HepG2 (cell line): Measurements from ENCODE around the gene LHFPL2. TPM values are rescaled to one million over a fixed set of nuclear protein-coding genes. Genes with fewer than 3 reads are reported as not detected.

ENCODE experiments used
- ATAC-seq: fragments of 200-7000 bp; cut with Tn5 transposase; 3 replicates; pipeline ENCODE4 v1.9.1; 2020; ENCODE audit warnings: mild to moderate bottlenecking, moderate library complexity
- BruUV-seq: library from RNA; stranded (reverse); fragments of 400-500 nt; replicated peaks from 2 replicates; lab custom pipeline; 2021; lab: Mats Ljungman, UMichigan
- CTCF ChIA-PET: fragments of 300-600 bp; formaldehyde crosslinking; extraction: SDS; loops from one replicate; lab custom pipeline; 2021; ENCODE audit warnings: low total read pairs, inconsistent platforms, low intra/inter-chr PET ratio; lab: Yijun Ruan, JAX
- POLR2A ChIA-PET: fragments of 350-600 bp; sonication (Branson Sonifier 250); formaldehyde crosslinking; loops from one replicate; lab custom pipeline; 2020; ENCODE audit warnings: antibody characterized with exemption, inconsistent platforms; lab: Yijun Ruan, JAX
- DNase-seq: peaks from one replicate; pipeline ENCODE4 v3.0.0-alpha.2; 2015; ENCODE audit warnings: low spot score
- FAIRE-seq: peaks from 3 replicates; lab custom pipeline; 2011; peaks lifted over from hg19 to GRCh38; lab: Jason Lieb, UNC
- H2AFZ ChIP-seq: one replicate; pipeline ENCODE4 v1.6.1; 2011; ENCODE audit warnings: low read length, inconsistent platforms
- H3K27ac ChIP-seq: fragments of 300-600 bp; 3 replicates; pipeline ENCODE4 v1.8.0; 2011; ENCODE audit warnings: mixed run types, mild to moderate bottlenecking, mixed read lengths, low read length, inconsistent platforms; ENCODE audit not compliant: insufficient read depth; ENCODE audit errors: extremely low read length
- H3K27me3 ChIP-seq, 2 experiments: fragments of 200-600 bp in 1 of 2; 2 replicates in 1 of 2; 3 replicates in 1 of 2; pipeline versions ENCODE4 v1.6.0 to v1.8.0; 2011; ENCODE audit warnings: low read length in 2 of 2, mild to moderate bottlenecking in 2 of 2, moderate library complexity in 2 of 2, inconsistent platforms in 1 of 2; ENCODE audit not compliant: insufficient read depth in 2 of 2, control insufficient read depth in 1 of 2
- H3K36me3 ChIP-seq, 2 experiments: fragments of 200-600 bp in 1 of 2; replicated peaks in 1 of 2; 2 replicates in 1 of 2; 3 replicates in 1 of 2; pipeline versions ENCODE4 v1.5.1 to v1.8.0; 2011; ENCODE audit warnings: low read length in 2 of 2, inconsistent platforms in 1 of 2; ENCODE audit not compliant: insufficient read depth in 2 of 2, control insufficient read depth in 1 of 2
- H3K4me1 ChIP-seq: 2 replicates; pipeline ENCODE4 v1.5.1; 2012; ENCODE audit warnings: low read length, inconsistent platforms; ENCODE audit not compliant: insufficient read depth
- H3K4me2 ChIP-seq: 2 replicates; pipeline ENCODE4 v1.6.0; 2011; ENCODE audit warnings: low read depth, low read length, inconsistent platforms
- H3K4me3 ChIP-seq, 3 experiments: fragments of 200-600 bp in 1 of 3; sonication (generic), shearing (Covaris generic) in 1 of 3; replicated peaks in 1 of 3; 2 replicates each; pipeline ENCODE4 v1.5.1; 2011 to 2016; ENCODE audit warnings: low read length in 3 of 3, inconsistent platforms in 2 of 3, low read depth in 2 of 3, mild to moderate bottlenecking in 2 of 3, control low read depth in 1 of 3, mixed read lengths in 1 of 3; ENCODE audit not compliant: insufficient read depth in 1 of 3
- H3K79me2 ChIP-seq: one replicate; pipeline ENCODE4 v1.6.1; 2011; ENCODE audit warnings: low read length, inconsistent platforms; ENCODE audit not compliant: insufficient read depth
- H3K9ac ChIP-seq: 2 replicates; pipeline ENCODE4 v1.6.0; 2011; ENCODE audit warnings: mild to moderate bottlenecking, low read depth, low read length, inconsistent platforms; ENCODE audit not compliant: insufficient read depth
- H3K9me3 ChIP-seq: 2 replicates; pipeline ENCODE4 v1.5.1; 2012; ENCODE audit warnings: mild to moderate bottlenecking, low read length
- H4K20me1 ChIP-seq: 2 replicates; pipeline ENCODE4 v1.6.0; 2011; ENCODE audit warnings: inconsistent platforms, mild to moderate bottlenecking, low read length, moderate library complexity; ENCODE audit not compliant: insufficient read depth
- FOXK1 ChIP-seq: sonication (generic); formaldehyde crosslinking; IDR thresholded peaks from 2 replicates; pipeline ENCODE4 v1.4.0; 2020; ENCODE audit warnings: low read depth, missing genetic modification reagents, borderline replicate concordance
- KLF13 ChIP-seq: sonication (generic); formaldehyde crosslinking; IDR thresholded peaks from 2 replicates; pipeline ENCODE4 v1.4.0; 2020; ENCODE audit warnings: mild to moderate bottlenecking, missing genetic modification reagents
- REPIN1 ChIP-seq: sonication (generic); formaldehyde crosslinking; IDR thresholded peaks from 2 replicates; pipeline ENCODE4 v1.8.0; 2022; ENCODE audit warnings: missing genetic modification reagents, low read depth, mild to moderate bottlenecking, borderline replicate concordance
- SIX1 ChIP-seq: sonication (generic); formaldehyde crosslinking; IDR thresholded peaks from 2 replicates; pipeline ENCODE4 v1.4.0; 2020; ENCODE audit warnings: missing genetic modification reagents, borderline replicate concordance
- SMAD1 ChIP-seq: sonication (generic); formaldehyde crosslinking; IDR thresholded peaks from 2 replicates; pipeline ENCODE4 v1.4.0; 2020; ENCODE audit warnings: missing genetic modification reagents, low read depth, mild to moderate bottlenecking, borderline replicate concordance
- TOPORS ChIP-seq: sonication (generic); formaldehyde crosslinking; IDR thresholded peaks from 2 replicates; pipeline ENCODE4 v1.8.0; 2023; ENCODE audit warnings: mild to moderate bottlenecking, missing genetic modification reagents
- ZFX ChIP-seq: sonication (generic); formaldehyde crosslinking; IDR thresholded peaks from 2 replicates; pipeline ENCODE4 v1.4.0; 2020; ENCODE audit warnings: mild to moderate bottlenecking, low read depth, missing genetic modification reagents, moderate library complexity
- ZNF556 ChIP-seq: sonication (generic); formaldehyde crosslinking; IDR thresholded peaks from 2 replicates; pipeline ENCODE4 v1.4.0; 2020; ENCODE audit warnings: mild to moderate bottlenecking, missing genetic modification reagents, borderline replicate concordance
- ZNF720 ChIP-seq: sonication (generic); formaldehyde crosslinking; IDR thresholded peaks from 2 replicates; pipeline ENCODE4 v1.4.0; 2020; ENCODE audit warnings: missing genetic modification reagents
- ZNF761 ChIP-seq: sonication (generic); formaldehyde crosslinking; conservative IDR thresholded peaks from 2 replicates; pipeline ENCODE4 v1.4.0; 2020; ENCODE audit warnings: mild to moderate bottlenecking, missing genetic modification reagents
- ZSCAN20 ChIP-seq: sonication (generic); formaldehyde crosslinking; IDR thresholded peaks from 2 replicates; pipeline ENCODE4 v1.4.0; 2020; ENCODE audit warnings: missing genetic modification reagents, mild to moderate bottlenecking, borderline replicate concordance
- WGBS: methylation state at CpG from one replicate; pipeline ENCODE4 v1.1.6; 2017; ENCODE audit warnings: low lambda C conversion rate; 5-methylcytosine and 5-hydroxymethylcytosine counted together
- in situ Hi-C: cut with HindIII; loops from 2 replicates; pipeline ENCODE4 v1.10.0; 2017; ENCODE audit warnings: low pct_unique_long_range_greater_than_20kb; ENCODE audit not compliant: extremely low pct_ligation_motif_present
- intact Hi-C: fragments of 100-400 bp; cut with micrococcal nuclease; formaldehyde crosslinking; loops from one replicate; pipeline ENCODE4 v1.10.0; 2022; ENCODE audit not compliant: unreplicated experiment
- polyA plus RNA-seq, 8 experiments: library from polyadenylated mRNA; depleted of rRNA in 3 of 8; stranded (reverse) in 7 of 8; unstranded in 1 of 8; fragments of >200 nt; fragmentation: Illumina TruSeq in 4 of 8; extraction: Trizol in 4 of 8; gene quantifications; 2 replicates each; pipeline versions ENCODE4 v1.2.1 to v1.2.3, GENCODE V29; 2011 to 2016; ENCODE audit warnings: low read depth in 4 of 8, missing spikeins in 1 of 8, mixed read lengths in 1 of 8; ENCODE audit not compliant: insufficient read depth in 1 of 8
- total RNA-seq, 5 experiments: library from RNA; depleted of rRNA; stranded (reverse); fragments of >200 nt; fragmentation: Illumina TruSeq; extraction: Trizol; gene quantifications; 2 replicates each; pipeline ENCODE4 v1.2.3, GENCODE V29; 2016; ENCODE audit warnings: low read depth in 1 of 5
- TF ChIP-seq, protein P1 (sequence below), 2 experiments: sonication (generic) in 1 of 2; formaldehyde crosslinking in 1 of 2; IDR thresholded peaks; 2 replicates each; pipeline versions ENCODE4 v1.6.1 to v1.9.0; 2014 to 2022; ENCODE audit warnings: antibody characterized with exemption in 1 of 2, borderline replicate concordance in 1 of 2, inconsistent platforms in 1 of 2, low read depth in 1 of 2, missing genetic modification reagents in 1 of 2

Gene LHFPL2
- total and polyA plus RNA-seq, 2 of the 13 experiments (the other 11 are each of a cell fraction or from before 2014, with no cell fraction given), result 6.0 to 20.0 TPM

DNA sequence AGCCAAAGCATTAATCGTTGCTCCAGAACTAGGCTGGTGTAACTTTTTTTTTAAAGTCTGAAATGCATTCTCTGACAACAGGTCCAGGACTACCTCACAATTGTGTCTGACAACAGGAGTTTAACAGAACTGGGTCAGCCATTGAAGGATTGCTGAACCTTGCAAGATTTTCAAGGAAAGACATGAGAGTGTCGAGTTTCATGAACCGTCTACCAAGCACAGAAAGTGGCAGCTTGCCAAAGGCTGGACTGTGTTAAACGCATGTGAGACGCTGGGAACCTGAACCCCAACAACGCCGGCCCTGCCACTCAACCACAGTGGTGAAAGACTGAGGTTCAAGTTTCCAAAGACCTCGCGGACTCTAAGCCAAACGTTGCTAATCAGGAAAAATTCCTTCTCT is 79.1 kb downstream of the LHFPL2 start (continued):
- TF ChIP-seq SIX1 (CRISPR knock-in tag), result 0 out of 2 replicates have a peak, but pooled peaks have one; percentile 22
- no peak for TF ChIP-seq ZFX (CRISPR knock-in tag)
- TF ChIP-seq, protein P1, sequence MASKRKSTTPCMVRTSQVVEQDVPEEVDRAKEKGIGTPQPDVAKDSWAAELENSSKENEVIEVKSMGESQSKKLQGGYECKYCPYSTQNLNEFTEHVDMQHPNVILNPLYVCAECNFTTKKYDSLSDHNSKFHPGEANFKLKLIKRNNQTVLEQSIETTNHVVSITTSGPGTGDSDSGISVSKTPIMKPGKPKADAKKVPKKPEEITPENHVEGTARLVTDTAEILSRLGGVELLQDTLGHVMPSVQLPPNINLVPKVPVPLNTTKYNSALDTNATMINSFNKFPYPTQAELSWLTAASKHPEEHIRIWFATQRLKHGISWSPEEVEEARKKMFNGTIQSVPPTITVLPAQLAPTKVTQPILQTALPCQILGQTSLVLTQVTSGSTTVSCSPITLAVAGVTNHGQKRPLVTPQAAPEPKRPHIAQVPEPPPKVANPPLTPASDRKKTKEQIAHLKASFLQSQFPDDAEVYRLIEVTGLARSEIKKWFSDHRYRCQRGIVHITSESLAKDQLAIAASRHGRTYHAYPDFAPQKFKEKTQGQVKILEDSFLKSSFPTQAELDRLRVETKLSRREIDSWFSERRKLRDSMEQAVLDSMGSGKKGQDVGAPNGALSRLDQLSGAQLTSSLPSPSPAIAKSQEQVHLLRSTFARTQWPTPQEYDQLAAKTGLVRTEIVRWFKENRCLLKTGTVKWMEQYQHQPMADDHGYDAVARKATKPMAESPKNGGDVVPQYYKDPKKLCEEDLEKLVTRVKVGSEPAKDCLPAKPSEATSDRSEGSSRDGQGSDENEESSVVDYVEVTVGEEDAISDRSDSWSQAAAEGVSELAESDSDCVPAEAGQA (IDR thresholded peaks at IDR 0.05; ENCODE audit: low read depth), result no peak
- TF ChIP-seq, protein P1 (CRISPR knock-in tag; IDR thresholded peaks at IDR 0.05; ENCODE audit: borderline replicate concordance), result no peak
- TF ChIP-seq ZNF720 (CRISPR knock-in tag), result no peak

DNA sequence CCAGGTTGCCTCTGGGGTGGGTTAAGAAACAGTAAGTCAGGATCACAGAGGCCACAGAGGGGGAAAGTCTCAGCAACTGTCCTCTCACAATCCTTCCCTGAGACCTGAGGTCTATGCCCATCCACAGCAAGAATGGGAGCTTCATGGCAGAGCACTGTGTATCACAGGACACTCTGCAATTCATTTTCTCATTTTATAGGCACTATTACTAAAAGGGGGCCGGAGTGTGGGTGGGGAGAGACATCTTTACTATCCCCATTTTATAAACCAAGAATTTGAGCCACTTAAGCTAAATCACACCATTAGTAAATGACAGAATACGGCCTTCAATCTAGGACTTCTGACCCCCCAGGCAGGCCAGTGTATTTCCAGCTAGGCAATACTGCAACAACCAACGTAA is 79.9 kb downstream of the LHFPL2 start:
- Histone ChIP-seq H3K4me1 (peaks cover 48% of the 10 kb centered on the region), H3K4me2 (no peak overlapping the region), H3K9me3 (no peaks in the 10 kb centered on the region), H3K27me3 (no peaks in the 10 kb centered on the region), H3K79me2 (peaks cover 17% of the 10 kb centered on the region), H4K20me1 (no peaks in the 10 kb centered on the region), H3K9ac (no peak overlapping the region), H2AFZ (no peak overlapping the region), H3K4me3 (no peak overlapping the region), H3K36me3 (peaks cover 3% of the 10 kb centered on the region in 2 experiments; a peak in 2 of 5 replicates), H3K27ac (no peak overlapping the region)
- TF ChIP-seq ZNF761 (CRISPR knock-in tag) (no peak), SMAD1 (CRISPR knock-in tag) (no peak), TOPORS (no peak), ZNF556 (no peak), ZSCAN20 (CRISPR knock-in tag) (no peak), REPIN1 (no peak), FOXK1 (CRISPR knock-in tag) (no peak), KLF13 (CRISPR knock-in tag) (no peak)
- in situ Hi-C loops, result no loop called here
- ChIA-PET CTCF (no interaction called here), POLR2A (no interaction called here)
- no peak for FAIRE-seq
- intact Hi-C loops, result no loop called here
- no peak for DNase-seq
- 92% methylated on average over 3 of the region's 3 CpGs for WGBS
- BruUV-seq, result no TSS peak
- ATAC-seq, result no peak
